Measurements from ENCODE around the gene DIS3L2.

DNA sequence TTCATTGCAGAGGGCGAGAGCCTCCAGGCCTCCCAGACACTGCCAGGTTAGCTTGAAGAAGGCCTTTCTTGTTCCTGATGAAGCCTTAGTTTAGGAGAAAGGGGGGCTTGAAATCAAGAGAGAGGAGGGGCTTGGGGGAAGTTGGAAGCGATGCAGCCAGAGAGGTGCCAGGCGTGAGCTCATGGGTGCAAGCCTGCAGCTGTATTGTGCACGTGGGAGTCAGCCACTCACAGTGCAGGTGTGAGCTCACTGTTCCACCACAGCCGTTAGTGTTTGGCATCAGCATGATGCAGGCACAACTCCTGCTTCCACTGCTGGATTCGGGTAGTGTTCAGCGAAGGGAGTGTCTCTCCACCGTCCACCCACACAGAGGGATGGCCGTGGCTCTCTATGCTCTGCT, 348.6 kb downstream of the DIS3L2 start:
- no peak for TF ChIP-seq POLR2A (IDR thresholded peaks at IDR 0.05; ENCODE audit: low read depth, low read length)
- TF ChIP-seq POLR2AphosphoS5 (IDR thresholded peaks at IDR 0.05; ENCODE audit: low read depth, low read length) = no peak

Data from GM12892 (cell line).